Astrocyte (in vitro differentiated cells and primary cell): Measurements from ENCODE around the gene DBF4B. TPM values are rescaled to one million over a fixed set of nuclear protein-coding genes. Genes with fewer than 3 reads are reported as not detected.

ENCODE experiments used
- DNase-seq: peaks from one replicate; pipeline ENCODE4 v3.0.0-alpha.2; 2010; ENCODE audit warnings: low read depth
- FAIRE-seq: peaks from 2 replicates; lab custom pipeline; 2011; peaks lifted over from hg19 to GRCh38; lab: Jason Lieb, UNC
- H2AFZ ChIP-seq: 2 replicates; pipeline ENCODE4 v1.6.0; 2012; ENCODE audit warnings: low read depth, low read length, inconsistent platforms
- H3K27ac ChIP-seq: 2 replicates; pipeline ENCODE4 v1.5.1; 2011; ENCODE audit warnings: low read depth, low read length, inconsistent platforms
- H3K27me3 ChIP-seq: 2 replicates; pipeline ENCODE4 v1.6.0; 2011; ENCODE audit warnings: low read length, inconsistent platforms; ENCODE audit not compliant: insufficient read depth
- H3K36me3 ChIP-seq: 2 replicates; pipeline ENCODE4 v1.5.1; 2011; ENCODE audit warnings: low read length, inconsistent platforms; ENCODE audit not compliant: insufficient read depth
- H3K4me1 ChIP-seq: 2 replicates; pipeline ENCODE4 v1.5.1; 2011; ENCODE audit warnings: low read length, inconsistent platforms; ENCODE audit not compliant: insufficient read depth
- H3K4me2 ChIP-seq: 2 replicates; pipeline ENCODE4 v1.6.0; 2012; ENCODE audit warnings: low read length, inconsistent platforms
- H3K4me3 ChIP-seq: 2 replicates; pipeline ENCODE4 v1.5.1; 2011; ENCODE audit warnings: low read depth, mild to moderate bottlenecking, low read length, inconsistent platforms; ENCODE audit not compliant: insufficient read depth
- H3K79me2 ChIP-seq: 2 replicates; pipeline ENCODE4 v1.6.0; 2012; ENCODE audit warnings: mild to moderate bottlenecking, low read length, inconsistent platforms; ENCODE audit not compliant: insufficient read depth
- H3K9ac ChIP-seq: 2 replicates; pipeline ENCODE4 v1.6.0; 2012; ENCODE audit warnings: mild to moderate bottlenecking, low read length, inconsistent platforms
- H3K9me3 ChIP-seq: 2 replicates; pipeline ENCODE4 v1.5.1; 2012; ENCODE audit warnings: low read depth, mild to moderate bottlenecking, low read length, inconsistent platforms; ENCODE audit not compliant: insufficient read depth
- H4K20me1 ChIP-seq: 2 replicates; pipeline ENCODE4 v1.6.0; 2012; ENCODE audit warnings: low read length, inconsistent platforms; ENCODE audit not compliant: insufficient read depth
- H3K27ac Mint-ChIP-seq: one replicate; pipeline ENCODE4 v1.8.0; 2021; ENCODE audit warnings: mild to moderate bottlenecking, mixed read lengths; ENCODE audit not compliant: unreplicated experiment
- H3K27me3 Mint-ChIP-seq: one replicate; pipeline ENCODE4 v1.8.0; 2021; ENCODE audit warnings: low read depth, mixed read lengths; ENCODE audit not compliant: unreplicated experiment
- H3K36me3 Mint-ChIP-seq: one replicate; pipeline ENCODE4 v1.8.0; 2021; ENCODE audit warnings: low read depth, mixed read lengths; ENCODE audit not compliant: unreplicated experiment
- H3K4me1 Mint-ChIP-seq: one replicate; pipeline ENCODE4 v1.8.0; 2021; ENCODE audit warnings: low read depth, mixed read lengths; ENCODE audit not compliant: unreplicated experiment
- H3K4me3 Mint-ChIP-seq: one replicate; pipeline ENCODE4 v1.8.0; 2021; ENCODE audit warnings: mild to moderate bottlenecking, moderate library complexity, mixed read lengths; ENCODE audit not compliant: unreplicated experiment
- H3K9me3 Mint-ChIP-seq: one replicate; pipeline ENCODE4 v1.8.0; 2021; ENCODE audit warnings: mild to moderate bottlenecking, mixed read lengths; ENCODE audit not compliant: unreplicated experiment
- CTCF ChIP-seq: IDR thresholded peaks from 2 replicates; pipeline ENCODE4 v1.5.1; 2011; ENCODE audit warnings: low read depth, mild to moderate bottlenecking, inconsistent platforms, low read length, moderate library complexity; ENCODE audit not compliant: insufficient read depth
- EZH2 ChIP-seq: IDR thresholded peaks from 2 replicates; pipeline ENCODE4 v1.6.1; 2012; ENCODE audit warnings: mild to moderate bottlenecking, low read length, inconsistent platforms; ENCODE audit not compliant: insufficient read depth
- total RNA-seq: library from RNA; stranded (reverse); gene quantifications from 2 replicates; pipeline ENCODE4 v1.2.1, GENCODE V29; 2021

Gene DBF4B
- total RNA-seq, 1 donor from 2014 or later: 9.5 TPM

DNA sequence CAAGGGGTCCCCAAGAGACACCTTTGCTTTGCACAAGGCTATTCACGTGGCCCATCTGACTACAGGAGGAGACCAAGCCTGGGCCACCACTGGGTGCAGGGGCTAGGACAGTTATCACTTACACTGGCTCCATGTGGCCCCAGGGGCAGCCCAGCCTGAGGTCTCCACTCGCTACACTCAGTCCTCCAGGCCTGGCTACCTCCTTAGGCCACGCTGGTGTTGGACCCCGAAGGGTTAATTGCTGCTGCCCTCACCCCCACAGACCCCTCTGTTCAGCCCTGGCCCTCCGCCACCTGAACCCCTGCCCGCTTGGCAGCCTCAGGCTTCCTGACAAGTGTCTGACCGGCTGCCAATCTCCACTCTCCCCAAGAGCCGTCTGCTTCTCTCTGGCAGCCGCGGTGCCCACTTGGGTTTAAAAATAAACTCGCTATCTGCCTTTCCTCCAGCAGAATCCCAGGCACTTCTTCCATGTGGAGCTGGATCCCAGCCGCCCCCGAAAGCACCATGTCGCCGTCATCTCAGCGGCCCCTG lies 78.2 kb downstream of the DBF4B start:
- no peak for FAIRE-seq
- H3K27me3 Mint-ChIP-seq: peaks cover 8% of the 10 kb centered on the region
- Histone ChIP-seq H3K9ac (no peak overlapping the region), H3K79me2 (no peaks in the 10 kb centered on the region), H3K27ac (no peak overlapping the region), H4K20me1 (no peaks in the 10 kb centered on the region), H3K4me2 (no peak overlapping the region), H3K9me3 (no peaks in the 10 kb centered on the region), H3K36me3 (no peaks in the 10 kb centered on the region), H3K27me3 (no peaks in the 10 kb centered on the region), H2AFZ (peak overlapping the region; percentile 4), H3K4me1 (no peaks in the 10 kb centered on the region), H3K4me3 (no peak overlapping the region)
- no peak for DNase-seq
- peaks cover 2% of the 10 kb centered on the region for H3K4me1 Mint-ChIP-seq
- TF ChIP-seq EZH2 (no peak), CTCF (no peak)
- no peaks in the 10 kb centered on the region for H3K36me3 Mint-ChIP-seq
- H3K27ac Mint-ChIP-seq: no peak overlapping the region
- peak overlapping the region; percentile 20 for H3K4me3 Mint-ChIP-seq
- no peaks in the 10 kb centered on the region for H3K9me3 Mint-ChIP-seq

- FAIRE-seq (no peak), DNase-seq (no peak)
- Histone ChIP-seq H2AFZ (no peak overlapping the region), H3K27ac (no peak overlapping the region), H3K4me1 (peaks cover 5% of the 10 kb centered on the region), H3K4me2 (no peak overlapping the region), H4K20me1 (no peaks in the 10 kb centered on the region), H3K36me3 (no peaks in the 10 kb centered on the region), H3K27me3 (no peaks in the 10 kb centered on the region), H3K4me3 (no peak overlapping the region), H3K9ac (no peak overlapping the region), H3K79me2 (no peaks in the 10 kb centered on the region), H3K9me3 (no peaks in the 10 kb centered on the region)
- Mint-ChIP-seq H3K9me3 (no peaks in the 10 kb centered on the region), H3K4me1 (peaks cover 2% of the 10 kb centered on the region), H3K4me3 (no peak overlapping the region), H3K36me3 (no peaks in the 10 kb centered on the region), H3K27ac (no peak overlapping the region), H3K27me3 (peaks cover 8% of the 10 kb centered on the region)
- TF ChIP-seq EZH2 (no peak), CTCF (no peak)
These were observed 78.9 kb downstream of the DBF4B start for GRCh38 chr17:44787271-44787940.

DNA sequence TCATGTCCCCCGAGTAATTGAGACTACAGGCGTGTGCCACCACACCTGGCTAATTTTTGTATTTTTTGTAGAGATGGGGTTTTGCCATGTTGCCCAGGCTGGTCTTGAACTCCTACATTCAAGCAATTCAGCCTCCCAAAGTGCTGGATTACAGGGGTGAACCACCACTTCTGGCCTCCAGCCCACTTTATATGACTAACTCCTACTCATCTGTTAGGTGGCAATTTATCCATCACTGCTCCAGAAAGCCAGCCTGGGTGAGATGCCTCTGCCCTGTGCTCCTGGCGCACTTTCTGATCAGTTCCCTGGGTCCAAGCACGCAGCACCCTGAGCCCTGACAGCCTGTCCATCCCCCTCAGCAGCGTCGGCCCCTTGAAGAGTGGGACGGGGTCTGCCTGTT lies 79.7 kb downstream of the DBF4B start:
- Mint-ChIP-seq H3K27ac (no peak overlapping the region), H3K4me3 (no peak overlapping the region), H3K27me3 (peaks cover 8% of the 10 kb centered on the region), H3K9me3 (no peaks in the 10 kb centered on the region), H3K36me3 (no peaks in the 10 kb centered on the region), H3K4me1 (peaks cover 4% of the 10 kb centered on the region)
- Histone ChIP-seq H2AFZ (no peak overlapping the region), H3K4me1 (peaks cover 7% of the 10 kb centered on the region), H4K20me1 (no peaks in the 10 kb centered on the region), H3K4me2 (no peak overlapping the region), H3K27ac (no peak overlapping the region), H3K36me3 (no peaks in the 10 kb centered on the region), H3K27me3 (no peaks in the 10 kb centered on the region), H3K9ac (no peak overlapping the region), H3K79me2 (no peaks in the 10 kb centered on the region), H3K4me3 (no peak overlapping the region), H3K9me3 (no peaks in the 10 kb centered on the region)
- no peak for DNase-seq
- no peak for FAIRE-seq
- TF ChIP-seq CTCF: no peak
